ENCODE data around the gene S100A14. TPM values are rescaled to one million over a fixed set of nuclear protein-coding genes. Genes with fewer than 3 reads are reported as not detected.
A peak's percentile ranks its signal among the peaks of the same experiment; 100 is the strongest.

Gene S100A14
- polyA plus RNA-seq: 1,000 to 10,000 TPM; 2,532 to 3,167 TPM

- Histone ChIP-seq H3K27me3 (ENCODE audit: control insufficient read depth in 1 of 2, insufficient read depth in 2 of 2, low read length in 2 of 2) (no peaks in the 10 kb centered on the region), H3K4me3 (ENCODE audit: low read depth in 1 of 2, low read length in 2 of 2) (peak within 1 kb of the TSS; percentile 60 to 93), H3K9me3 (ENCODE audit: control insufficient read depth in 2 of 2, insufficient read depth in 1 of 2, low read depth in 1 of 2, low read length in 1 of 2) (no peaks in the 10 kb centered on the region), H3K36me3 (ENCODE audit: control insufficient read depth in 2 of 2, insufficient read depth in 2 of 2, low read length in 1 of 2) (no peaks in the 10 kb centered on the region), H3K27ac (ENCODE audit: low read depth in 2 of 2, low read length in 1 of 2) (peak within 1 kb of the TSS; percentile 96 to 98), H3K4me1 (ENCODE audit: control insufficient read depth in 2 of 2, insufficient read depth in 2 of 2, low read length in 1 of 2) (peaks cover 2 to 13% of the 10 kb centered on the region in 2 donors)
- 26 to 44% methylated on average over 7 to 10 of the region's 10 CpGs for WGBS, 2 donors
Observed at GRCh38 chr1:153616144-153616916, at the start of gene S100A14. TSS of gene S100A14 (minus strand) at chr1:153616325. CDS start at chr1:153615858, 467 bp downstream.

GRCh38 chr1:153663211-153663610 lies 47.1 kb upstream of the S100A14 start:
- Histone ChIP-seq H3K4me1 (ENCODE audit: control insufficient read depth in 2 of 2, insufficient read depth in 2 of 2, low read length in 1 of 2) (peaks cover 0 to 2% of the 10 kb centered on the region in 2 donors), H3K27me3 (ENCODE audit: control insufficient read depth in 1 of 2, insufficient read depth in 2 of 2, low read length in 2 of 2) (no peaks in the 10 kb centered on the region), H3K36me3 (ENCODE audit: control insufficient read depth in 2 of 2, insufficient read depth in 2 of 2, low read length in 1 of 2) (peaks cover 21 to 23% of the 10 kb centered on the region in 2 donors), H3K9me3 (ENCODE audit: control insufficient read depth in 2 of 2, insufficient read depth in 1 of 2, low read depth in 1 of 2, low read length in 1 of 2) (no peaks in the 10 kb centered on the region), H3K27ac (ENCODE audit: low read depth in 2 of 2, low read length in 1 of 2) (no peak overlapping the region), H3K4me3 (ENCODE audit: low read depth in 1 of 2, low read length in 2 of 2) (no peak overlapping the region)
- 82 to 83% methylated on average over 5 of the region's 5 CpGs for WGBS, 2 donors

GRCh38 chr1:153662269-153662668 lies 46.1 kb upstream of the S100A14 start:
- no peak overlapping the region for H3K4me3 ChIP-seq (ENCODE audit: low read depth in 1 of 2, low read length in 2 of 2)
- H3K27ac ChIP-seq (ENCODE audit: low read depth in 2 of 2, low read length in 1 of 2): peak overlapping the region in 1 of 2 donors; percentile 3
- peaks cover 16 to 22% of the 10 kb centered on the region in 2 donors for H3K36me3 ChIP-seq (ENCODE audit: control insufficient read depth in 2 of 2, insufficient read depth in 2 of 2, low read length in 1 of 2)
- H3K27me3 ChIP-seq (ENCODE audit: control insufficient read depth in 1 of 2, insufficient read depth in 2 of 2, low read length in 2 of 2): no peaks in the 10 kb centered on the region
- peaks cover 0 to 2% of the 10 kb centered on the region in 2 donors for H3K4me1 ChIP-seq (ENCODE audit: control insufficient read depth in 2 of 2, insufficient read depth in 2 of 2, low read length in 1 of 2)
- WGBS, 2 donors: 62 to 63% methylated on average over 2 of the region's 2 CpGs
- H3K9me3 ChIP-seq (ENCODE audit: control insufficient read depth in 2 of 2, insufficient read depth in 1 of 2, low read depth in 1 of 2, low read length in 1 of 2): no peaks in the 10 kb centered on the region

DNA sequence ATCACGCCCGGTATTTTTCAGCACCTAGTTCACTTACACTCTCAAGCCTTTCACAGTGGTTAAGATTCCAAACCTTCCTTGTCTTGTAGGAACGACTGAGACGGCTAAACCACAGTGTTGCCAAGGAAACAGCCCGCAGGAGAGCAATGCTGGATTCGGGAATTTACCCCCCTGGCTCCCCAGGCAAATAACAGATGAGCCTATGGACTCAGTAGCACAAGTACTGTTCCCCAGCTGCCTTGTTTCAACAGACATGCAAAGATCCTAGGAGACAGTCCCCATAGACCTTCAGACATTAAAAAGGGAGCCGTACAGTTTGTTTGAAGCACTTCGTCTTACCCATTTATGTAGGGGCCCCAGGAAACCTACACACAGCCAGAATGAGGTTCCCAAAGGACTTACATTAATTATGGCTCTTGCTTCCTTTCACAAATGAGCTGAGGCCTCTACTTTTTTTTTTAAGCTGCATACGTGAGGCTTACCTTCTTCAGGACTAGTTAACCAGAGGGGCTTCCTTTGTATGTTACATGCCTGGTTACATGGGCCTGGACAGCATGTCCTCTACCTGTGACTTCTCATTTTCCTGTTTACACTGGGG lies 45.1 kb upstream of the S100A14 start:
- H3K36me3 ChIP-seq (ENCODE audit: control insufficient read depth in 2 of 2, insufficient read depth in 2 of 2, low read length in 1 of 2): peaks cover 13 to 15% of the 10 kb centered on the region in 2 donors
- peaks cover 0 to 2% of the 10 kb centered on the region in 2 donors for H3K4me1 ChIP-seq (ENCODE audit: control insufficient read depth in 2 of 2, insufficient read depth in 2 of 2, low read length in 1 of 2)
- 61 to 69% methylated on average over 9 of the region's 9 CpGs for WGBS, 2 donors
- H3K9me3 ChIP-seq (ENCODE audit: control insufficient read depth in 2 of 2, insufficient read depth in 1 of 2, low read depth in 1 of 2, low read length in 1 of 2): no peaks in the 10 kb centered on the region
- no peak overlapping the region for H3K27ac ChIP-seq (ENCODE audit: low read depth in 2 of 2, low read length in 1 of 2)
- H3K27me3 ChIP-seq (ENCODE audit: control insufficient read depth in 1 of 2, insufficient read depth in 2 of 2, low read length in 2 of 2): no peaks in the 10 kb centered on the region
- H3K4me3 ChIP-seq (ENCODE audit: low read depth in 1 of 2, low read length in 2 of 2): no peak overlapping the region

DNA sequence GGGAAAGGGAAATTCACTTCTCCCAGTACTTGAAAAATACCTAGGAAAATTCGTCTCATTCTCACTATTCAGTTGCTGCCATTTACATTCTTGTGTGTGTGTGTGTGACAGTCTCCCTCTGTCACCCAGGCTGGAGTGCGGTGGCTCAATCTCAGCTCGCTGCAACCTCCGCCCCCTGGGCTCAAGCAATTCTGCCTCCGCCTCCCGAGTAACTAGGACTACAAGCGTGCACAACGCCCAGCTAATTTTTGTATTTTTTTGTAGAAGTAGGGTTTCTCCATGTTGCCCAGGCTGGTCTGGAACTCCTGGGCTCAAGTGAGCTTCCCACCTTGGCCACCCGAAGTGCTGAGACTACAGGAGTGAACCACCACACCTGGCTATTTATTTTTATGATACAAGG lies 43.5 kb upstream of the S100A14 start:
- Histone ChIP-seq H3K36me3 (ENCODE audit: control insufficient read depth in 2 of 2, insufficient read depth in 2 of 2, low read length in 1 of 2) (peaks cover 11 to 15% of the 10 kb centered on the region in 2 donors), H3K27ac (ENCODE audit: low read depth in 2 of 2, low read length in 1 of 2) (no peak overlapping the region), H3K4me1 (ENCODE audit: control insufficient read depth in 2 of 2, insufficient read depth in 2 of 2, low read length in 1 of 2) (peaks cover 0 to 2% of the 10 kb centered on the region in 2 donors), H3K4me3 (ENCODE audit: low read depth in 1 of 2, low read length in 2 of 2) (peak overlapping the region in 1 of 2 donors; percentile 92), H3K9me3 (ENCODE audit: control insufficient read depth in 2 of 2, insufficient read depth in 1 of 2, low read depth in 1 of 2, low read length in 1 of 2) (no peaks in the 10 kb centered on the region), H3K27me3 (ENCODE audit: control insufficient read depth in 1 of 2, insufficient read depth in 2 of 2, low read length in 2 of 2) (no peaks in the 10 kb centered on the region)
- WGBS, 2 donors: 72 to 73% methylated on average over 9 of the region's 9 CpGs

- Histone ChIP-seq H3K4me1 (ENCODE audit: control insufficient read depth in 2 of 2, insufficient read depth in 2 of 2, low read length in 1 of 2) (peaks cover 0 to 2% of the 10 kb centered on the region in 2 donors), H3K4me3 (ENCODE audit: low read depth in 1 of 2, low read length in 2 of 2) (peak overlapping the region; percentile 76 to 92), H3K9me3 (ENCODE audit: control insufficient read depth in 2 of 2, insufficient read depth in 1 of 2, low read depth in 1 of 2, low read length in 1 of 2) (no peaks in the 10 kb centered on the region), H3K27ac (ENCODE audit: low read depth in 2 of 2, low read length in 1 of 2) (peak overlapping the region; percentile 93 to 95), H3K36me3 (ENCODE audit: control insufficient read depth in 2 of 2, insufficient read depth in 2 of 2, low read length in 1 of 2) (peaks cover 8 to 10% of the 10 kb centered on the region in 2 donors), H3K27me3 (ENCODE audit: control insufficient read depth in 1 of 2, insufficient read depth in 2 of 2, low read length in 2 of 2) (no peaks in the 10 kb centered on the region)
- WGBS, 2 donors: 28 to 30% methylated on average over 8 of the region's 8 CpGs
Observed at GRCh38 chr1:153659175-153659534, 43.0 kb upstream of the S100A14 start.

- Histone ChIP-seq H3K36me3 (ENCODE audit: control insufficient read depth in 2 of 2, insufficient read depth in 2 of 2, low read length in 1 of 2) (peaks cover 7 to 8% of the 10 kb centered on the region in 2 donors), H3K27ac (ENCODE audit: low read depth in 2 of 2, low read length in 1 of 2) (peak within 1 kb of the TSS; percentile 93 to 95), H3K9me3 (ENCODE audit: control insufficient read depth in 2 of 2, insufficient read depth in 1 of 2, low read depth in 1 of 2, low read length in 1 of 2) (no peaks in the 10 kb centered on the region), H3K4me1 (ENCODE audit: control insufficient read depth in 2 of 2, insufficient read depth in 2 of 2, low read length in 1 of 2) (peaks cover 0 to 2% of the 10 kb centered on the region in 2 donors), H3K4me3 (ENCODE audit: low read depth in 1 of 2, low read length in 2 of 2) (peak within 1 kb of the TSS; percentile 76 to 92), H3K27me3 (ENCODE audit: control insufficient read depth in 1 of 2, insufficient read depth in 2 of 2, low read length in 2 of 2) (no peaks in the 10 kb centered on the region)
- WGBS, 2 donors: 2 to 3% methylated on average over 53 of the region's 53 CpGs
Observed at GRCh38 chr1:153658400-153659174, 42.5 kb upstream of the S100A14 start, which contains the start of gene SNAPIN. TSS of gene SNAPIN (plus strand) at chr1:153658703. CDS start at chr1:153658744, 41 bp downstream.

DNA sequence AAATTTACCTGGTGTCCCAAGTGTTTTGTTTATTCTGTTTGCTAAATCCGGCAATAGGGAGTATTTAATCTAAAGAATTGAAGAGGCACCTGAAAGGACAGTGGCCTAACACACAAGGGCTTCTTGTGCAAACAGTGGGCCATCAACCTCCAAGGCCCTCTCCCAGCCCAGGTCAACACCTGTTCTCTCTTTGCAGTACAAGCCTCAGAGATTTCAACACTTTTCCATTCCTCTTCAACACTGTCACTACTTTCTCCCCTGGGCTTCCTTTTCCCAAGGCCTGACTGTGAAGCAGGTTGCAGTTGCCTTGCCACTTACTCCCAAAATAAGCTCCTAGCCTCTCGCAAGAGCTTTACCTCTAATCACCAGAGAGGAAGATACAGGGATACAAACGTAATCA lies 39.2 kb upstream of the S100A14 start:
- Histone ChIP-seq H3K27ac (ENCODE audit: low read depth in 2 of 2, low read length in 1 of 2) (no peak overlapping the region), H3K27me3 (ENCODE audit: control insufficient read depth in 1 of 2, insufficient read depth in 2 of 2, low read length in 2 of 2) (no peaks in the 10 kb centered on the region), H3K9me3 (ENCODE audit: control insufficient read depth in 2 of 2, insufficient read depth in 1 of 2, low read depth in 1 of 2, low read length in 1 of 2) (no peaks in the 10 kb centered on the region), H3K36me3 (ENCODE audit: control insufficient read depth in 2 of 2, insufficient read depth in 2 of 2, low read length in 1 of 2) (no peaks in the 10 kb centered on the region), H3K4me1 (ENCODE audit: control insufficient read depth in 2 of 2, insufficient read depth in 2 of 2, low read length in 1 of 2) (peaks cover 0 to 2% of the 10 kb centered on the region in 2 donors), H3K4me3 (ENCODE audit: low read depth in 1 of 2, low read length in 2 of 2) (no peak overlapping the region)
- WGBS, 2 donors: 73 to 88% methylated on average over 3 of the region's 3 CpGs

DNA sequence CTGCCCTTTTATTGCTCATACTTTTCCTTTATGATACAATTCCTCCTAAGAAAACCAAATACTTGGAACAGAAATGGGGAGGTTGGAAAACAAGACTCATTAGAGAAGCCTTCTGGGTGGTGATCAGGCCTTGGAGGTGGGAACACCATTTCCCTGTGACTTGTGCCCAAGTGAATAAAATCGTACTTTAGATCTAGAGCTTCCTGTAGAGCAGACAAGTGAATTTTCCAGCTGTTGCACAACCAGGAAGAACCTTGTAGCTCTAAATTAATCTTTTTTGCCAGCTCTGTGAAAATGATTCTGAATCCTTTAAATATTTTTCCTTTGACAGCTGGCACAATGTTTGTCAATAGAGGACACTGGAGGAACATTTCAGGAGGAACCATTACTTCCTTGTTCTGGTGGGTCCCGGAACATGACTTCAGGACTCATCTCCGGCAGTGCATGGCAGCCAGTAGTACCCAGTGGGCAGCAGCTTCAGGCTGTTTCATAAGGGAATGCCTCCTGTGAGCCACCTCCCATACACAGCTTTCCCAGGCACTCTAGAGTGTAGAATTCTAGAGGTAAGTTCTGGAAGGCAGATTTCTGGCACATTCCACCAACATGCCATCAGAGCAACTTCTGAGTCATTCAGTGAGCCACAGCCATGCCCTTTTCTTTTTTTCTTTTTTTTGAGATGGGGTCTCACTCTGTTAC lies 36.8 kb upstream of the S100A14 start:
- peaks cover 2 to 5% of the 10 kb centered on the region in 2 donors for H3K4me1 ChIP-seq (ENCODE audit: control insufficient read depth in 2 of 2, insufficient read depth in 2 of 2, low read length in 1 of 2)
- H3K27ac ChIP-seq (ENCODE audit: low read depth in 2 of 2, low read length in 1 of 2): peak overlapping the region; percentile 34 to 48
- WGBS, 2 donors: 40 to 54% methylated on average over 3 of the region's 3 CpGs
- H3K4me3 ChIP-seq (ENCODE audit: low read depth in 1 of 2, low read length in 2 of 2): no peak overlapping the region
- H3K27me3 ChIP-seq (ENCODE audit: control insufficient read depth in 1 of 2, insufficient read depth in 2 of 2, low read length in 2 of 2): no peaks in the 10 kb centered on the region
- no peaks in the 10 kb centered on the region for H3K36me3 ChIP-seq (ENCODE audit: control insufficient read depth in 2 of 2, insufficient read depth in 2 of 2, low read length in 1 of 2)
- H3K9me3 ChIP-seq (ENCODE audit: control insufficient read depth in 2 of 2, insufficient read depth in 1 of 2, low read depth in 1 of 2, low read length in 1 of 2): no peaks in the 10 kb centered on the region

All from esophagus (tissue), 2 donors.